Measurements from ENCODE around the gene PRKACB. TPM values are rescaled to one million over a fixed set of nuclear protein-coding genes. Genes with fewer than 3 reads are reported as not detected.

Gene PRKACB
- total and polyA plus RNA-seq, 2 experiments from 2014 or later: 14.6 to 28.0 TPM

DNA sequence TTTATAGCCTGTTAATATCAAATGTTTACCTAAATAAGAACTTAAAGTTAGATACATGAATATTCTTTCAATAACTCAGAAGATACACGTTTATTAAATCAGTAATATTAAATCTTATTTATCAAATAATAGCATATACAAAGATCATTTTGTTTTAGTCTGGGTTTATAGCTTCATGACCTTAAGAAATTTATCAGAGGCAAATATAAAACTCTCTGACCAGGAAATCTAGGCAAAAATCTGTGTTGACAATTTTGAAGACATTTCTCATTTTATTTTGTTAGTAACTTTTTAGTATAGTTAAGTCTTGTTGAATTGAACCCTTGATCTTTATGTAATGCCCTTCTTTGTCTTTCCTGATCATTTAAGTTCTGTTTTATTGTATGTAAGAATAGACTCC is 46.4 kb downstream of the PRKACB start:
- Mint-ChIP-seq H3K36me3 (ENCODE audit: low read depth) (peaks cover 38% of the 10 kb centered on the region), H3K27me3 (ENCODE audit: insufficient read depth, low read depth, poor library complexity) (peaks cover 1% of the 10 kb centered on the region)
- no peak overlapping the region for H3K4me3 ChIP-seq

More for the DNA sequence above, 46.4 kb downstream of the PRKACB start:
- TF ChIP-seq, protein P1, sequence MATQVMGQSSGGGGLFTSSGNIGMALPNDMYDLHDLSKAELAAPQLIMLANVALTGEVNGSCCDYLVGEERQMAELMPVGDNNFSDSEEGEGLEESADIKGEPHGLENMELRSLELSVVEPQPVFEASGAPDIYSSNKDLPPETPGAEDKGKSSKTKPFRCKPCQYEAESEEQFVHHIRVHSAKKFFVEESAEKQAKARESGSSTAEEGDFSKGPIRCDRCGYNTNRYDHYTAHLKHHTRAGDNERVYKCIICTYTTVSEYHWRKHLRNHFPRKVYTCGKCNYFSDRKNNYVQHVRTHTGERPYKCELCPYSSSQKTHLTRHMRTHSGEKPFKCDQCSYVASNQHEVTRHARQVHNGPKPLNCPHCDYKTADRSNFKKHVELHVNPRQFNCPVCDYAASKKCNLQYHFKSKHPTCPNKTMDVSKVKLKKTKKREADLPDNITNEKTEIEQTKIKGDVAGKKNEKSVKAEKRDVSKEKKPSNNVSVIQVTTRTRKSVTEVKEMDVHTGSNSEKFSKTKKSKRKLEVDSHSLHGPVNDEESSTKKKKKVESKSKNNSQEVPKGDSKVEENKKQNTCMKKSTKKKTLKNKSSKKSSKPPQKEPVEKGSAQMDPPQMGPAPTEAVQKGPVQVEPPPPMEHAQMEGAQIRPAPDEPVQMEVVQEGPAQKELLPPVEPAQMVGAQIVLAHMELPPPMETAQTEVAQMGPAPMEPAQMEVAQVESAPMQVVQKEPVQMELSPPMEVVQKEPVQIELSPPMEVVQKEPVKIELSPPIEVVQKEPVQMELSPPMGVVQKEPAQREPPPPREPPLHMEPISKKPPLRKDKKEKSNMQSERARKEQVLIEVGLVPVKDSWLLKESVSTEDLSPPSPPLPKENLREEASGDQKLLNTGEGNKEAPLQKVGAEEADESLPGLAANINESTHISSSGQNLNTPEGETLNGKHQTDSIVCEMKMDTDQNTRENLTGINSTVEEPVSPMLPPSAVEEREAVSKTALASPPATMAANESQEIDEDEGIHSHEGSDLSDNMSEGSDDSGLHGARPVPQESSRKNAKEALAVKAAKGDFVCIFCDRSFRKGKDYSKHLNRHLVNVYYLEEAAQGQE (IDR thresholded peaks at IDR 0.05; ENCODE audit: unreplicated experiment): no peak
- no peak for TF ChIP-seq ZNF114 (CRISPR knock-in tag; IDR thresholded peaks at IDR 0.05)
- TF ChIP-seq, protein P2, sequence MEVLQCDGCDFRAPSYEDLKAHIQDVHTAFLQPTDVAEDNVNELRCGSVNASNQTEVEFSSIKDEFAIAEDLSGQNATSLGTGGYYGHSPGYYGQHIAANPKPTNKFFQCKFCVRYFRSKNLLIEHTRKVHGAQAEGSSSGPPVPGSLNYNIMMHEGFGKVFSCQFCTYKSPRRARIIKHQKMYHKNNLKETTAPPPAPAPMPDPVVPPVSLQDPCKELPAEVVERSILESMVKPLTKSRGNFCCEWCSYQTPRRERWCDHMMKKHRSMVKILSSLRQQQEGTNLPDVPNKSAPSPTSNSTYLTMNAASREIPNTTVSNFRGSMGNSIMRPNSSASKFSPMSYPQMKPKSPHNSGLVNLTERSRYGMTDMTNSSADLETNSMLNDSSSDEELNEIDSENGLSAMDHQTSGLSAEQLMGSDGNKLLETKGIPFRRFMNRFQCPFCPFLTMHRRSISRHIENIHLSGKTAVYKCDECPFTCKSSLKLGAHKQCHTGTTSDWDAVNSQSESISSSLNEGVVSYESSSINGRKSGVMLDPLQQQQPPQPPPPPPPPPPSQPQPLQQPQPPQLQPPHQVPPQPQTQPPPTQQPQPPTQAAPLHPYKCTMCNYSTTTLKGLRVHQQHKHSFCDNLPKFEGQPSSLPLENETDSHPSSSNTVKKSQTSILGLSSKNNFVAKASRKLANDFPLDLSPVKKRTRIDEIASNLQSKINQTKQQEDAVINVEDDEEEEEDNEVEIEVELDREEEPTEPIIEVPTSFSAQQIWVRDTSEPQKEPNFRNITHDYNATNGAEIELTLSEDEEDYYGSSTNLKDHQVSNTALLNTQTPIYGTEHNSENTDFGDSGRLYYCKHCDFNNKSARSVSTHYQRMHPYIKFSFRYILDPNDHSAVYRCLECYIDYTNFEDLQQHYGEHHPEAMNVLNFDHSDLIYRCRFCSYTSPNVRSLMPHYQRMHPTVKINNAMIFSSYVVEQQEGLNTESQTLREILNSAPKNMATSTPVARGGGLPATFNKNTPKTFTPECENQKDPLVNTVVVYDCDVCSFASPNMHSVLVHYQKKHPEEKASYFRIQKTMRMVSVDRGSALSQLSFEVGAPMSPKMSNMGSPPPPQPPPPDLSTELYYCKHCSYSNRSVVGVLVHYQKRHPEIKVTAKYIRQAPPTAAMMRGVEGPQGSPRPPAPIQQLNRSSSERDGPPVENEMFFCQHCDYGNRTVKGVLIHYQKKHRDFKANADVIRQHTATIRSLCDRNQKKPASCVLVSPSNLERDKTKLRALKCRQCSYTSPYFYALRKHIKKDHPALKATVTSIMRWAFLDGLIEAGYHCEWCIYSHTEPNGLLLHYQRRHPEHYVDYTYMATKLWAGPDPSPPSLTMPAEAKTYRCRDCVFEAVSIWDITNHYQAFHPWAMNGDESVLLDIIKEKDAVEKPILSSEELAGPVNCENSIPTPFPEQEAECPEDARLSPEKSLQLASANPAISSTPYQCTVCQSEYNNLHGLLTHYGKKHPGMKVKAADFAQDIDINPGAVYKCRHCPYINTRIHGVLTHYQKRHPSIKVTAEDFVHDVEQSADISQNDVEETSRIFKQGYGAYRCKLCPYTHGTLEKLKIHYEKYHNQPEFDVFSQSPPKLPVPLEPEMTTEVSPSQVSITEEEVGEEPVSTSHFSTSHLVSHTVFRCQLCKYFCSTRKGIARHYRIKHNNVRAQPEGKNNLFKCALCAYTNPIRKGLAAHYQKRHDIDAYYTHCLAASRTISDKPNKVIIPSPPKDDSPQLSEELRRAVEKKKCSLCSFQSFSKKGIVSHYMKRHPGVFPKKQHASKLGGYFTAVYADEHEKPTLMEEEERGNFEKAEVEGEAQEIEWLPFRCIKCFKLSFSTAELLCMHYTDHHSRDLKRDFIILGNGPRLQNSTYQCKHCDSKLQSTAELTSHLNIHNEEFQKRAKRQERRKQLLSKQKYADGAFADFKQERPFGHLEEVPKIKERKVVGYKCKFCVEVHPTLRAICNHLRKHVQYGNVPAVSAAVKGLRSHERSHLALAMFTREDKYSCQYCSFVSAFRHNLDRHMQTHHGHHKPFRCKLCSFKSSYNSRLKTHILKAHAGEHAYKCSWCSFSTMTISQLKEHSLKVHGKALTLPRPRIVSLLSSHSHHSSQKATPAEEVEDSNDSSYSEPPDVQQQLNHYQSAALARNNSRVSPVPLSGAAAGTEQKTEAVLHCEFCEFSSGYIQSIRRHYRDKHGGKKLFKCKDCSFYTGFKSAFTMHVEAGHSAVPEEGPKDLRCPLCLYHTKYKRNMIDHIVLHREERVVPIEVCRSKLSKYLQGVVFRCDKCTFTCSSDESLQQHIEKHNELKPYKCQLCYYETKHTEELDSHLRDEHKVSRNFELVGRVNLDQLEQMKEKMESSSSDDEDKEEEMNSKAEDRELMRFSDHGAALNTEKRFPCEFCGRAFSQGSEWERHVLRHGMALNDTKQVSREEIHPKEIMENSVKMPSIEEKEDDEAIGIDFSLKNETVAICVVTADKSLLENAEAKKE (CRISPR knock-in tag; IDR thresholded peaks at IDR 0.05): no peak
- TF ChIP-seq EZH2 (IDR thresholded peaks at IDR 0.05; ENCODE audit: low read depth, unreplicated experiment): no peak
- no peak for TF ChIP-seq POLR2AphosphoS5 (IDR thresholded peaks at IDR 0.05; ENCODE audit: low read depth)
- no peak for TF ChIP-seq JUNB (IDR thresholded peaks at IDR 0.05; ENCODE audit: unreplicated experiment)
- TF ChIP-seq, protein P3, sequence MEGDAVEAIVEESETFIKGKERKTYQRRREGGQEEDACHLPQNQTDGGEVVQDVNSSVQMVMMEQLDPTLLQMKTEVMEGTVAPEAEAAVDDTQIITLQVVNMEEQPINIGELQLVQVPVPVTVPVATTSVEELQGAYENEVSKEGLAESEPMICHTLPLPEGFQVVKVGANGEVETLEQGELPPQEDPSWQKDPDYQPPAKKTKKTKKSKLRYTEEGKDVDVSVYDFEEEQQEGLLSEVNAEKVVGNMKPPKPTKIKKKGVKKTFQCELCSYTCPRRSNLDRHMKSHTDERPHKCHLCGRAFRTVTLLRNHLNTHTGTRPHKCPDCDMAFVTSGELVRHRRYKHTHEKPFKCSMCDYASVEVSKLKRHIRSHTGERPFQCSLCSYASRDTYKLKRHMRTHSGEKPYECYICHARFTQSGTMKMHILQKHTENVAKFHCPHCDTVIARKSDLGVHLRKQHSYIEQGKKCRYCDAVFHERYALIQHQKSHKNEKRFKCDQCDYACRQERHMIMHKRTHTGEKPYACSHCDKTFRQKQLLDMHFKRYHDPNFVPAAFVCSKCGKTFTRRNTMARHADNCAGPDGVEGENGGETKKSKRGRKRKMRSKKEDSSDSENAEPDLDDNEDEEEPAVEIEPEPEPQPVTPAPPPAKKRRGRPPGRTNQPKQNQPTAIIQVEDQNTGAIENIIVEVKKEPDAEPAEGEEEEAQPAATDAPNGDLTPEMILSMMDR (conservative IDR thresholded peaks at IDR 0.05; ENCODE audit: low read depth in 2 of 2): no peak
- TF ChIP-seq ZNF331 (CRISPR knock-in tag; IDR thresholded peaks at IDR 0.05; ENCODE audit: low read depth): no peak
- no peak for TF ChIP-seq EZH2phosphoT487 (IDR thresholded peaks at IDR 0.05; ENCODE audit: unreplicated experiment)
- TF ChIP-seq STAT1 (IDR thresholded peaks at IDR 0.05; ENCODE audit: unreplicated experiment): no peak
- no peak for TF ChIP-seq CREB1 (CRISPR knock-in tag; IDR thresholded peaks at IDR 0.05; ENCODE audit: low read depth)
- Mint-ChIP-seq H3K4me1 (peaks cover 2% of the 10 kb centered on the region; the same call in 2 of the 3 replicates), H3K4me3 (no peak overlapping the region), H3K27ac (no peak overlapping the region), H3K9me3 (peaks cover 17% of the 10 kb centered on the region; the same call in 2 of the 3 replicates)
- Histone ChIP-seq H3K27ac (ENCODE audit: low read depth) (no peak overlapping the region), H3K79me2 (replicated peaks; ENCODE audit: insufficient read depth) (no peaks in the 10 kb centered on the region), H3K4me1 (ENCODE audit: insufficient read depth) (no peaks in the 10 kb centered on the region; the same call in 1 of the 2 replicates), H3F3A (replicated peaks; ENCODE audit: low read depth) (no peaks in the 10 kb centered on the region), H3K9me2 (ENCODE audit: insufficient read depth) (no peaks in the 10 kb centered on the region), H3K27me3 (ENCODE audit: insufficient read depth) (no peaks in the 10 kb centered on the region), H3K36me3 (ENCODE audit: insufficient read depth) (peaks cover 13% of the 10 kb centered on the region; the same call in 1 of the 2 replicates), H3K4me2 (no peak overlapping the region), H2AFZ (no peak overlapping the region), H4K20me1 (replicated peaks; ENCODE audit: insufficient read depth) (no peaks in the 10 kb centered on the region)
- no peak for ATAC-seq
- no peak for DNase-seq (ENCODE audit: low spot score)

Data from GM23338 (cell line).